Stimulated activated CD8-positive, alpha-beta memory T cell treated with anti-CD3 and anti-CD28 coated beads, Interleukin-2, amount 100 ng/mL, for 1 hour (primary cell): Measurements from ENCODE around the gene CDC23.
"Not testable (repeated sequence)": the region's sequence is repeated elsewhere in the genome, so short reads cannot be mapped to it uniquely, and the experiment has no call there.

Experiments
- DNase-seq, 2 donors: peaks; one replicate each; pipeline ENCODE4 v3.0.0-alpha.2; 2020; ENCODE audit warnings: low read depth in 2 of 2

The CDC23 gene

GRCh38 chr5:138213161-138214029 is at the start of gene CDC23:
TSS of gene CDC23 (minus strand) at chr5:138213323. CDS start at chr5:138213312, 11 bp downstream.
- DNase-seq: peak; percentile 67 to 75

GRCh38 chr5:138258704-138259292 is 45.7 kb upstream of the CDC23 start:
- no peak for DNase-seq

GRCh38 chr5:138257583-138257982 is 44.5 kb upstream of the CDC23 start:
- no peak for DNase-seq

- no peak for DNase-seq
Measured at GRCh38 chr5:138252944-138253343, 39.8 kb upstream of the CDC23 start.

- not testable (repeated sequence) for DNase-seq
Measured at GRCh38 chr5:138247800-138248199, 34.7 kb upstream of the CDC23 start.

- DNase-seq: no peak
Measured at GRCh38 chr5:138246822-138247221, 33.7 kb upstream of the CDC23 start.

GRCh38 chr5:138246334-138246733 is 33.2 kb upstream of the CDC23 start:
- no peak for DNase-seq

GRCh38 chr5:138245717-138246116 is 32.6 kb upstream of the CDC23 start:
- no peak for DNase-seq

- no peak for DNase-seq
Measured at GRCh38 chr5:138243794-138244193, 30.7 kb upstream of the CDC23 start.

- DNase-seq: no peak
Measured at GRCh38 chr5:138241688-138242571, 28.8 kb upstream of the CDC23 start.

GRCh38 chr5:138240650-138241385 is 27.7 kb upstream of the CDC23 start:
- no peak for DNase-seq

- no peak for DNase-seq
Measured at GRCh38 chr5:138238034-138238433, 24.9 kb upstream of the CDC23 start.

GRCh38 chr5:138234651-138235050 is 21.5 kb upstream of the CDC23 start:
- no peak for DNase-seq

GRCh38 chr5:138233280-138233679 is 20.2 kb upstream of the CDC23 start:
- DNase-seq: no peak

GRCh38 chr5:138230981-138231589 is 18.0 kb upstream of the CDC23 start:
- no peak for DNase-seq

GRCh38 chr5:138230261-138230660 is 17.1 kb upstream of the CDC23 start:
- no peak for DNase-seq

GRCh38 chr5:138229387-138229786 is 16.3 kb upstream of the CDC23 start:
- no peak for DNase-seq

- no peak for DNase-seq
Measured at GRCh38 chr5:138226910-138227309, 13.8 kb upstream of the CDC23 start.

GRCh38 chr5:138224712-138225111 is 11.6 kb upstream of the CDC23 start:
- no peak for DNase-seq

GRCh38 chr5:138223532-138223931 is 10.4 kb upstream of the CDC23 start:
- DNase-seq: no peak

GRCh38 chr5:138216799-138217198 is 3.7 kb upstream of the CDC23 start:
- DNase-seq: no peak
